IMR-90 (cell line): ENCODE measurements around the gene FLACC1. TPM values are rescaled to one million over a fixed set of nuclear protein-coding genes. Genes with fewer than 3 reads are reported as not detected.

ENCODE experiments used
- ATAC-seq: fragments of 200-7000 bp; cut with Tn5 transposase; 2 replicates; pipeline ENCODE4 v1.9.1; 2020; ENCODE audit warnings: low read depth, mild to moderate bottlenecking, moderate library complexity
- BruUV-seq: library from RNA; stranded (reverse); fragments of 400-500 nt; replicated peaks from 2 replicates; lab custom pipeline; 2021; lab: Mats Ljungman, UMichigan
- CTCF ChIA-PET: fragments of 300-600 bp; formaldehyde crosslinking; extraction: SDS; loops from one replicate; lab custom pipeline; 2021; ENCODE audit warnings: antibody characterized with exemption; lab: Yijun Ruan, JAX
- POLR2A ChIA-PET: fragments of 300-600 bp; sonication (Branson Sonifier 250); formaldehyde crosslinking; loops from one replicate; lab custom pipeline; 2022; ENCODE audit warnings: antibody characterized with exemption; ENCODE audit not compliant: unreplicated experiment; lab: Charles Lee
- DNase-seq: peaks from one replicate; pipeline ENCODE4 v3.0.0; 2013
- H2AFZ ChIP-seq: replicated peaks from 2 replicates; pipeline ENCODE3; 2013; ENCODE audit warnings: low read length, mild to moderate bottlenecking; ENCODE audit not compliant: poor library complexity
- H2AK5ac ChIP-seq: 2 replicates; pipeline ENCODE4 v1.6.1; 2013; ENCODE audit warnings: low read depth, low read length, inconsistent platforms
- H2AK9ac ChIP-seq: replicated peaks from 2 replicates; pipeline ENCODE3; 2013; ENCODE audit warnings: mild to moderate bottlenecking, low read depth, low read length, moderate library complexity; ENCODE audit not compliant: poor library complexity
- H2BK120ac ChIP-seq: 2 replicates; pipeline ENCODE4 v1.6.1; 2013; ENCODE audit warnings: low read depth, low read length, inconsistent platforms
- H2BK15ac ChIP-seq: 3 replicates; pipeline ENCODE4 v1.6.1; 2013; ENCODE audit warnings: low read depth, low read length, inconsistent platforms
- H2BK20ac ChIP-seq: 2 replicates; pipeline ENCODE4 v1.6.1; 2013; ENCODE audit warnings: low read depth, mild to moderate bottlenecking, inconsistent platforms, low read length, moderate library complexity
- H2BK5ac ChIP-seq: 2 replicates; pipeline ENCODE4 v1.6.1; 2013; ENCODE audit warnings: mild to moderate bottlenecking, low read depth, low read length, inconsistent platforms; ENCODE audit not compliant: poor library complexity, severe bottlenecking
- H3K14ac ChIP-seq: replicated peaks from 2 replicates; pipeline ENCODE4 v1.6.1; 2013; ENCODE audit warnings: low read depth, low read length, inconsistent platforms
- H3K18ac ChIP-seq: 2 replicates; pipeline ENCODE4 v1.6.1; 2013; ENCODE audit warnings: low read depth, low read length, control low read depth
- H3K23ac ChIP-seq: 2 replicates; pipeline ENCODE4 v1.6.1; 2013; ENCODE audit warnings: low read depth, low read length, inconsistent platforms
- H3K27ac ChIP-seq: 2 replicates; pipeline ENCODE4 v1.5.1; 2013; ENCODE audit warnings: mild to moderate bottlenecking, control low read depth, low read length; ENCODE audit not compliant: insufficient read depth
- H3K27me3 ChIP-seq: 2 replicates; pipeline ENCODE4 v1.6.1; 2013; ENCODE audit warnings: low read length; ENCODE audit not compliant: control insufficient read depth, insufficient read depth
- H3K36me3 ChIP-seq: 2 replicates; pipeline ENCODE4 v1.6.1; 2013; ENCODE audit warnings: low read length, mixed read lengths; ENCODE audit not compliant: control insufficient read depth, insufficient read depth
- H3K4ac ChIP-seq: 2 replicates; pipeline ENCODE4 v1.6.1; 2013; ENCODE audit warnings: low read depth, low read length, inconsistent platforms
- H3K4me1 ChIP-seq: 2 replicates; pipeline ENCODE4 v1.6.1; 2013; ENCODE audit warnings: low read length, mixed read lengths; ENCODE audit not compliant: control insufficient read depth, insufficient read depth
- H3K4me2 ChIP-seq: 2 replicates; pipeline ENCODE4 v1.6.1; 2013; ENCODE audit warnings: low read depth, mild to moderate bottlenecking, control low read depth, low read length, moderate library complexity
- H3K4me3 ChIP-seq: 2 replicates; pipeline ENCODE4 v1.5.1; 2013; ENCODE audit warnings: low read depth, mild to moderate bottlenecking, control low read depth, low read length, moderate library complexity; ENCODE audit not compliant: insufficient read depth
- H3K56ac ChIP-seq: 2 replicates; pipeline ENCODE4 v1.6.1; 2013; ENCODE audit warnings: low read length, inconsistent platforms; ENCODE audit not compliant: insufficient read depth; ENCODE audit errors: extremely low read depth
- H3K79me1 ChIP-seq, 2 experiments: 2 replicates each; pipeline ENCODE4 v1.6.1; 2013; ENCODE audit warnings: low read length in 2 of 2, inconsistent platforms in 1 of 2, low read depth in 1 of 2
- H3K9ac ChIP-seq: 2 replicates; pipeline ENCODE4 v1.6.1; 2013; ENCODE audit warnings: low read depth, low read length, control low read depth
- H3K9me1 ChIP-seq: 2 replicates; pipeline ENCODE4 v1.6.1; 2013; ENCODE audit warnings: low read length, inconsistent platforms; ENCODE audit not compliant: insufficient read depth
- H3K9me3 ChIP-seq: 2 replicates; pipeline ENCODE4 v1.6.1; 2013; ENCODE audit warnings: low read length; ENCODE audit not compliant: control insufficient read depth, insufficient read depth
- H4K20me1 ChIP-seq: 2 replicates; pipeline ENCODE4 v1.6.1; 2013; ENCODE audit warnings: low read length, inconsistent platforms; ENCODE audit not compliant: insufficient read depth
- H4K5ac ChIP-seq: 2 replicates; pipeline ENCODE4 v1.6.1; 2013; ENCODE audit warnings: mild to moderate bottlenecking, low read depth, low read length, control low read depth
- H4K8ac ChIP-seq, 2 experiments: 2 replicates each; pipeline ENCODE4 v1.6.1; 2013; ENCODE audit warnings: low read depth in 2 of 2, low read length in 2 of 2, control low read depth in 1 of 2, inconsistent platforms in 1 of 2
- H4K91ac ChIP-seq: 2 replicates; pipeline ENCODE4 v1.6.1; 2013; ENCODE audit warnings: low read depth, low read length, inconsistent platforms; ENCODE audit not compliant: insufficient read depth
- BHLHE40 ChIP-seq: fragments of 150-350 bp; IDR thresholded peaks from 2 replicates; pipeline ENCODE4 v1.6.1; 2016; ENCODE audit warnings: mild to moderate bottlenecking, low read depth, low read length
- CEBPB ChIP-seq: IDR thresholded peaks from 2 replicates; pipeline ENCODE4 v1.6.1; 2012; ENCODE audit warnings: low read depth, low read length, improper control_type of control experiment
- MAFK ChIP-seq: IDR thresholded peaks from 2 replicates; pipeline ENCODE4 v1.6.1; 2012; ENCODE audit warnings: low read depth, low read length, improper control_type of control experiment
- SMC3 ChIP-seq: fragments of 150-350 bp; IDR thresholded peaks from 2 replicates; pipeline ENCODE4 v1.6.1; 2016; ENCODE audit warnings: low read depth, mild to moderate bottlenecking, antibody characterized with exemption, low read length, moderate library complexity
- WGBS, 2 experiments: methylation state at CpG; one replicate each; pipeline versions ENCODE4 v1.1.5 to v1.1.7; 2013; ENCODE audit warnings: missing lambda C conversion rate in 2 of 2; ENCODE audit not compliant: insufficient read length in 1 of 2; ENCODE audit errors: extremely low coverage in 2 of 2; 5-methylcytosine and 5-hydroxymethylcytosine counted together
- dilution Hi-C: fragments of 300-500 bp; cut with HindIII; formaldehyde crosslinking; loops from one replicate; pipeline ENCODE4 v1.14.3; 2018; ENCODE audit warnings: low sequenced_read_pairs; ENCODE audit not compliant: unreplicated experiment
- in situ Hi-C: fragments of 300-500 bp; cut with MboI; formaldehyde crosslinking; loops from 3 replicates; pipeline ENCODE4 v1.14.3; 2019; ENCODE audit warnings: low sequenced_read_pairs, inconsistent platforms, mixed read lengths
- intact Hi-C: fragments of 100-400 bp; cut with micrococcal nuclease; formaldehyde crosslinking; loops from 2 replicates; pipeline ENCODE4 v1.10.0; 2022
- polyA plus RNA-seq, 3 experiments: library from polyadenylated mRNA; depleted of rRNA; stranded (reverse); fragments of >200 nt; gene quantifications; 2 replicates each; pipeline ENCODE4 v1.2.3, GENCODE V29; 2012; ENCODE audit warnings: low replicate concordance in 1 of 3
- total RNA-seq: library from RNA; depleted of rRNA; stranded (reverse); fragments of >200 nt; gene quantifications from 2 replicates; pipeline ENCODE4 v1.2.3, GENCODE V29; 2012

FLACC1 gene
- total and polyA plus RNA-seq, 2 of the 4 experiments (the other 2 are of a cell fraction): 0.32 to 0.54 TPM

GRCh38 chr2:201280191-201281040 lies 76.7 kb downstream of the FLACC1 start:
- H2AFZ ChIP-seq: no peak overlapping the region
- H3K27me3 ChIP-seq: no peaks in the 10 kb centered on the region
- DNase-seq: no peak
- H3K9ac ChIP-seq: no peak overlapping the region
- POLR2A ChIA-PET: no interaction called here
- H3K56ac ChIP-seq: no peak overlapping the region
- no peaks in the 10 kb centered on the region for H3K4me1 ChIP-seq
- in situ Hi-C loops: no loop called here
- WGBS, 2 experiments: no CpG with 5 or more reads among the region's 3 CpGs
- intact Hi-C loops: no loop called here
- H2AK5ac ChIP-seq: no peak overlapping the region
- no peak overlapping the region for H4K5ac ChIP-seq
- H2BK5ac ChIP-seq: no peak overlapping the region
- H4K20me1 ChIP-seq: no peaks in the 10 kb centered on the region
- H3K4ac ChIP-seq: no peak overlapping the region
- H3K27ac ChIP-seq: no peak overlapping the region
- ATAC-seq: no peak
- dilution Hi-C loops: no loop called here
- no peaks in the 10 kb centered on the region for H3K79me1 ChIP-seq
- no peaks in the 10 kb centered on the region for H3K9me3 ChIP-seq
- TF ChIP-seq BHLHE40 (no peak), SMC3 (no peak), CEBPB (peak; percentile 70), MAFK (no peak)
- H3K9me1 ChIP-seq: peaks cover 4% of the 10 kb centered on the region; the same call in 1 of the 2 replicates
- no peak overlapping the region for H3K4me2 ChIP-seq
- H2BK120ac ChIP-seq: no peak overlapping the region
- H4K8ac ChIP-seq: no peak overlapping the region
- peaks cover 17% of the 10 kb centered on the region for H3K36me3 ChIP-seq
- H3K14ac ChIP-seq: no peak overlapping the region
- no TSS peak for BruUV-seq
- no peak overlapping the region for H3K23ac ChIP-seq
- no peak overlapping the region for H2BK15ac ChIP-seq
- H2BK20ac ChIP-seq: no peak overlapping the region
- H3K18ac ChIP-seq: no peak overlapping the region
- no peak overlapping the region for H2AK9ac ChIP-seq
- H3K4me3 ChIP-seq: no peak overlapping the region
- CTCF ChIA-PET: interaction anchor here (0.8 kb wide), 1 partner anchor 15 kb away, joined by 3 read pairs; no protein-coding TSS in a partner anchor
- H4K91ac ChIP-seq: no peak overlapping the region
